ENCODE measurements around the gene CHMP4A. TPM values are rescaled to one million over a fixed set of nuclear protein-coding genes. Genes with fewer than 3 reads are reported as not detected.
A peak's percentile ranks its signal among the peaks of the same experiment; 100 is the strongest.

Gene CHMP4A
- total and polyA plus RNA-seq, 9 of the 15 experiments (the other 6 are each of a cell fraction or from before 2014, with no cell fraction given): 28.8 to 104 (median 52.7) TPM

DNA sequence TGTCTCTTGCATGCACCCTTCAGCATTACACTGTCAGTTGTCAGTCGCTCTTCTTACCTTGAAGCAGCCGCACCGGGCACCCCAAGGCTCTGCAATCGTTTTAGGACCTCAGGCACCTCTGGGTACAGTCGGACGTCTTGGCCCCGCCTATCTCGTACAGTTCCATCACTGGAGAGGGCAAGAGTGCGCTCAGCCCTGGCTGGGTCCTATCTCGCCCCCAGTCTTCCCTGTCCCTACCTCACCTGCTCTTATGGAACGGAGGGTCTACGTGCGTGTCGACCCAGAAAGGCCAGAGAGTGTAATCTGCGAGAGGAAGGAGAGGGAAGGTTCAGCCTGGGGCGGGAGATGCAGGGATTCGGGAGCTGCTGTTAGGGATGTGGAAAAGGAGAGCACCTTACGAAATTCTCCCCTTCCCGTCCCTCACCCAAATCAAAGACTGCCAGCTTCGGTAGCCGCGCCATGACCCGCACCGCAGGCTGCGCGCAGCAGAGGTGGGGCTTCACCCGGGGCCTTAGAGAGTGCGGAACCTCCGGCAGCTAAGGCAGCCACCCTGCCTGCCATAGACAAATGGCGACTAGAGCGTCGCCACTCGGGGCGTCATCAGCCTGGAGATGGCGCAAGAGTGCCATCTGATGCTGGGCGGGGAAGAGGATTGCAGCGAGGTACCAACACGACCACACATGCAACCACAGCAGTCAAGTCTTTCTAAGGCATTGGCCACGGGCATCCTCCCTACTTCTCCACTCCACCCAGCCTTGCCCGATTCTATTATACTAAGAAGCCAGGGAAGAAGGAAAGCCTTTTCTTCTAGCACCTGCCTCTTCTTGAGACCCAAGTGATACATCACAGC lies 2.4 kb upstream of the CHMP4A start, which contains the start of gene MDP1 (continued):
- peak; percentile 18 for TF ChIP-seq MEIS2 (IDR thresholded peaks at IDR 0.05; ENCODE audit: partially characterized antibody)
- peak; percentile 50 to 60; a peak in 3 of 4 replicates for TF ChIP-seq MAZ (CRISPR knock-in tag; conservative IDR thresholded peaks at IDR 0.05 in 1 of 2, IDR thresholded peaks at IDR 0.05 in 1 of 2)
- TF ChIP-seq POLR2G (IDR thresholded peaks at IDR 0.05; ENCODE audit: low read depth, low read length): peak; percentile 92
- TF ChIP-seq SMAD3 (CRISPR knock-in tag; conservative IDR thresholded peaks at IDR 0.05): 0 out of 2 replicates have a peak, but pooled peaks have one; percentile 12
- no peak for TF ChIP-seq FOS (IDR thresholded peaks at IDR 0.05; ENCODE audit: extremely low read depth, insufficient read length)
- no peak for TF ChIP-seq ZNF778 (CRISPR knock-in tag; IDR thresholded peaks at IDR 0.05)
- peak; percentile 18; the same call in 1 of the 2 replicates for TF ChIP-seq STAT5A (IDR thresholded peaks at IDR 0.05; ENCODE audit: borderline replicate concordance, low read length)
- TF ChIP-seq KDM5B (IDR thresholded peaks at IDR 0.05; ENCODE audit: insufficient replicate concordance, low read depth, low read length): peak; percentile 87
- TF ChIP-seq ESRRB (CRISPR knock-in tag; IDR thresholded peaks at IDR 0.05; ENCODE audit: borderline replicate concordance): no peak
- TF ChIP-seq NR1H2 (CRISPR knock-in tag; IDR thresholded peaks at IDR 0.05): no peak
- TF ChIP-seq RAD51 (IDR thresholded peaks at IDR 0.05; ENCODE audit: borderline replicate concordance, low read depth): no peak
- TF ChIP-seq MYNN (IDR thresholded peaks at IDR 0.05): no peak
- no peak for TF ChIP-seq MYNN (CRISPR knock-in tag; IDR thresholded peaks at IDR 0.05)
- no peak for TF ChIP-seq NR4A1 (CRISPR knock-in tag; IDR thresholded peaks at IDR 0.05)
- TF ChIP-seq NR4A1 (tag; IDR thresholded peaks at IDR 0.05): no peak
- TF ChIP-seq FOXP1 (CRISPR knock-in tag; IDR thresholded peaks at IDR 0.05): peak; percentile 58; the same call in 1 of the 2 replicates
- TF ChIP-seq ZNF280A (IDR thresholded peaks at IDR 0.05; ENCODE audit: low read depth, partially characterized antibody): no peak
- TF ChIP-seq SUPT5H (IDR thresholded peaks at IDR 0.05): peak; percentile 81
- TF ChIP-seq MCM7 (IDR thresholded peaks at IDR 0.05): no peak
- TF ChIP-seq ZNF644 (tag; IDR thresholded peaks at IDR 0.05; ENCODE audit: low read depth): no peak
- no peak for TF ChIP-seq ZNF197 (CRISPR knock-in tag; IDR thresholded peaks at IDR 0.05; ENCODE audit: low read depth)
- TF ChIP-seq SIX5 (IDR thresholded peaks at IDR 0.05; ENCODE audit: borderline replicate concordance in 1 of 2, insufficient read depth in 1 of 2, low read depth in 1 of 2, low read length in 2 of 2): 0 out of 4 replicates have a peak, but pooled peaks of 1 of the 2 experiments have one; percentile 8
- TF ChIP-seq CREB1 (IDR thresholded peaks at IDR 0.05): peak; percentile 88
- TF ChIP-seq CREB1 (CRISPR knock-in tag; IDR thresholded peaks at IDR 0.05): peak; percentile 93
- TF ChIP-seq POLR2B (IDR thresholded peaks at IDR 0.05; ENCODE audit: low read depth, partially characterized antibody): peak; percentile 79
- peak; percentile 34 for TF ChIP-seq CCNT2 (IDR thresholded peaks at IDR 0.05; ENCODE audit: borderline replicate concordance, extremely low read depth, insufficient read length, low read depth, low read length)

Data from K562 (cell line).